PC-3 (cell line): Measurements from ENCODE around the gene SOBP.

Source experiments
- CTCF ChIP-seq: fragments of 300-600 bp; sonication (generic); conservative IDR thresholded peaks from 2 replicates; pipeline ENCODE4 v1.5.1; 2017; ENCODE audit warnings: antibody characterized with exemption, low read depth, mild to moderate bottlenecking, low read length
- EZH2 ChIP-seq: fragments of 300-600 bp; sonication (generic); IDR thresholded peaks from one replicate; pipeline ENCODE4 v1.6.1; 2017; ENCODE audit warnings: antibody characterized with exemption, mild to moderate bottlenecking, low read length; ENCODE audit not compliant: unreplicated experiment

- TF ChIP-seq EZH2 (no peak), CTCF (no peak)
These were observed 116.5 kb downstream of the SOBP start for GRCh38 chr6:107606407-107606806.
